CD4-positive, CD25-positive, alpha-beta regulatory T cell (primary cell): ENCODE measurements around the gene SRP68. TPM values are rescaled to one million over a fixed set of nuclear protein-coding genes. Genes with fewer than 3 reads are reported as not detected.
"Not testable (repeated sequence)": the region's sequence is repeated elsewhere in the genome, so short reads cannot be mapped to it uniquely, and the experiment has no call there.

Experiments
- ATAC-seq, 2 donors: fragments of 150-1000 bp; cut with Tn5 transposase; one replicate each; pipeline ENCODE4 v1.10.0; 2021; ENCODE audit warnings: low read depth in 2 of 2, moderate number of reproducible peaks in 2 of 2, moderate library complexity in 1 of 2
- DNase-seq, 3 donors: peaks; one replicate each; pipeline versions ENCODE4 v3.0.0 to v3.0.0-alpha.2; 2012 to 2022; ENCODE audit warnings: mixed read lengths in 1 of 3
- H3K27ac ChIP-seq: one replicate; pipeline ENCODE4 v1.7.0; 2013; ENCODE audit warnings: mild to moderate bottlenecking, low read length; ENCODE audit not compliant: insufficient read depth, poor library complexity, severe bottlenecking
- H3K27me3 ChIP-seq: one replicate; pipeline ENCODE4 v1.7.0; 2013; ENCODE audit warnings: low read length; ENCODE audit not compliant: control insufficient read depth, insufficient read depth
- H3K36me3 ChIP-seq: one replicate; pipeline ENCODE4 v1.7.0; 2013; ENCODE audit warnings: mild to moderate bottlenecking, low read length, moderate library complexity; ENCODE audit not compliant: control insufficient read depth, insufficient read depth
- H3K4me1 ChIP-seq: 2 replicates; pipeline ENCODE4 v1.7.0; 2013; ENCODE audit warnings: mild to moderate bottlenecking, low read length; ENCODE audit not compliant: insufficient read depth, control insufficient read depth, poor library complexity, severe bottlenecking
- H3K4me3 ChIP-seq: one replicate; pipeline ENCODE4 v1.7.0; 2013; ENCODE audit warnings: low read depth, mild to moderate bottlenecking, low read length, moderate library complexity
- H3K9me3 ChIP-seq, 2 experiments: 1 replicate in 1 of 2; 2 replicates in 1 of 2; pipeline ENCODE4 v1.7.0; 2013; ENCODE audit warnings: low read length in 2 of 2, mild to moderate bottlenecking in 1 of 2, moderate library complexity in 1 of 2; ENCODE audit not compliant: control insufficient read depth in 2 of 2
- H3K27ac Mint-ChIP-seq, 3 donors: one replicate each; pipeline ENCODE4 v1.8.0; 2020 to 2022; ENCODE audit warnings: mild to moderate bottlenecking in 3 of 3, mixed read lengths in 3 of 3, moderate library complexity in 2 of 3
- H3K27me3 Mint-ChIP-seq: one replicate; pipeline ENCODE4 v1.8.0; 2022; ENCODE audit warnings: mild to moderate bottlenecking, mixed read lengths
- H3K36me3 Mint-ChIP-seq: one replicate; pipeline ENCODE4 v1.8.0; 2020; ENCODE audit warnings: mixed read lengths
- H3K4me1 Mint-ChIP-seq, 4 donors: one replicate each; pipeline ENCODE4 v1.8.0; 2020 to 2022; ENCODE audit warnings: mixed read lengths in 4 of 4, mild to moderate bottlenecking in 1 of 4
- H3K4me3 Mint-ChIP-seq, 4 donors: one replicate each; pipeline ENCODE4 v1.8.0; 2020 to 2022; ENCODE audit warnings: mild to moderate bottlenecking in 4 of 4, mixed read lengths in 4 of 4, moderate library complexity in 3 of 4
- H3K9me3 Mint-ChIP-seq, 7 donors: one replicate each; pipeline ENCODE4 v1.8.0; 2020 to 2022; ENCODE audit warnings: mixed read lengths in 7 of 7, mild to moderate bottlenecking in 3 of 7, moderate library complexity in 2 of 7
- polyA plus RNA-seq, 4 donors: library from polyadenylated mRNA; unstranded; fragments of 300-500 nt; fragmentation: Illumina TruSeq; gene quantifications; one replicate each; pipeline ENCODE4 v1.2.3, GENCODE V29; 2021
- total RNA-seq: library from RNA; stranded (reverse); gene quantifications from one replicate; pipeline ENCODE4 v1.2.3, GENCODE V29; 2022

The SRP68 gene
- total and polyA plus RNA-seq, 5 donors from 2014 or later: 68.8 to 81.0 (median 71.9) TPM

DNA sequence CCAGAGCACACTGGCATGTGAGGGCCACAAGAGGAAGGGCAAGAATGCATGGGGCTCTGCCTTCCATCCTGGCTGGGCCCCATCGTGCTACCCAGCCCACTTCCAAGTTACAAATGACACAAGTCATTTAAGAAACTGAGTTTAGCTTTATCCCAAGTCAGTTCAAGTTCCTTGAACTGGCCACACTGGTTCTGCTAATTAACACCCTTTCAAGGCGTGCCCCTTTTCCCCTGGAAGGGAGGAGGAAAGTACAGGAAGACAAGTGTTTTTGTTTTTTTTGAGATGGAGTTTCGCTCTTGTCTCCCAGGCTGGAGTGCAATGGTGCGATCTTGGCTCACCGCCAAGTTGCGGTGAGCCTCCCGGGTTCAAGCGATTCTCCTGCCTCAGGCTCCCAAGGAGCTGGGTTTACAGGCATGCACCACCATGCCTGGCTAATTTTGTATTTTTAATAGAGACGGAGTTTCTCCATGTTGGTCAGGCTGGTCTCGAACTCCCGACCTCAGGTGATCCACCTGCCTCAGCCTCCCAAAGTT lies 27.8 kb downstream of the SRP68 start:
- H3K9me3 ChIP-seq, H3K27me3 Mint-ChIP-seq, H3K4me1 ChIP-seq, H3K4me3 Mint-ChIP-seq, ATAC-seq, H3K27ac ChIP-seq, H3K27me3 ChIP-seq, DNase-seq, H3K9me3 Mint-ChIP-seq, H3K4me3 ChIP-seq: not testable (repeated sequence)
- H3K27ac Mint-ChIP-seq: peak overlapping the region in 1 of 3 donors; percentile 32
- H3K36me3 Mint-ChIP-seq: peaks cover 51% of the 10 kb centered on the region
- H3K4me1 Mint-ChIP-seq: peaks cover 0 to 14% (median 10%) of the 10 kb centered on the region in 4 donors
- peaks cover 96% of the 10 kb centered on the region for H3K36me3 ChIP-seq

DNA sequence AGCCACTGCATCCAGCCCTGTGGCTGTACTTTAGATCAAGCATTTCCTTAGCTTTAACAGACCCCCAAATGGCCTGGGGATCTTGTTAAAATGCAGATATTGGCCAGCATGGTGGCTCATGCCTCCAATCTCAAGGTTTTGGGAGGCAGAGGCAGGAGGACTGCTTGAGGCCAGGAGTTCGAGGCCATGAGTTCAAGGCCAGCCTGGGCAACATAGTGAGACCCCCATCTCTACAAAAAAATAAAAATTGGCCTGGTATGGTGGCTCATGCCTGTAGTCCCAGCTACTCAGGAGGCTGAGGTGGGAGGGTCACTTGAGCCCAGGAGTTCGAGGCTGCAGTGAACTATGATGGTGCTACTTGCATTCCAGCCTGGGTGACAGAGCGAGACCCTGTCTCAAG lies 29.4 kb downstream of the SRP68 start:
- not testable (repeated sequence) for H3K9me3 Mint-ChIP-seq, H3K27me3 ChIP-seq, H3K4me3 Mint-ChIP-seq, H3K27ac Mint-ChIP-seq, H3K27me3 Mint-ChIP-seq, H3K9me3 ChIP-seq, ATAC-seq, H3K4me3 ChIP-seq, DNase-seq, H3K4me1 Mint-ChIP-seq, H3K27ac ChIP-seq, H3K4me1 ChIP-seq
- H3K36me3 Mint-ChIP-seq: peaks cover 52% of the 10 kb centered on the region
- peaks cover 93% of the 10 kb centered on the region for H3K36me3 ChIP-seq

DNA sequence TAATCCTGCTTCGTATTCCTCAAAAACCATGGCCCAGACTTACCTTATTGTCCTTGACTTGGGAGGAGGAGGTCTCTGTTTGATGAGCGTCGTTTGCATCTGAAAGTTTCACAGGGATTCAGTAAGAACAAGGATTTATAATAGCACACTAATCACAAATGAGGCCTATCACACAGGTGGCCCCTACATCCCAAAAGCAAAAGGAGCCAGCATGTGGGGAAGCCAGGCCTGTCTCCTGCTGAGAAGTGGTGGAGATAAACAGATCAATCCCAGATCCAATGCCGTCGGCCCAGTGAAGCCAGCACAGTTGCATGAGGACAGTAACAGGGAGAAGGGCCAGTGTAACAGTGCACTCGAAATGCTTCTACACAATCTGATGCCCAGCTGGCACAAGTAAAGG lies 31.9 kb downstream of the SRP68 start:
- Histone ChIP-seq H3K9me3 (no peaks in the 10 kb centered on the region), H3K27me3 (no peaks in the 10 kb centered on the region), H3K36me3 (peaks cover 73% of the 10 kb centered on the region), H3K4me1 (no peaks in the 10 kb centered on the region), H3K27ac (no peak overlapping the region), H3K4me3 (no peak overlapping the region)
- H3K9me3 Mint-ChIP-seq: no peaks in the 10 kb centered on the region
- H3K4me1 Mint-ChIP-seq: peaks cover 0 to 2% (median 0%) of the 10 kb centered on the region in 4 donors
- peak overlapping the region; percentile 67 to 75 (median 71) for H3K27ac Mint-ChIP-seq
- no peak overlapping the region for H3K4me3 Mint-ChIP-seq
- H3K27me3 Mint-ChIP-seq: no peaks in the 10 kb centered on the region
- no peak for DNase-seq
- peaks cover 43% of the 10 kb centered on the region for H3K36me3 Mint-ChIP-seq
- no peak for ATAC-seq

DNA sequence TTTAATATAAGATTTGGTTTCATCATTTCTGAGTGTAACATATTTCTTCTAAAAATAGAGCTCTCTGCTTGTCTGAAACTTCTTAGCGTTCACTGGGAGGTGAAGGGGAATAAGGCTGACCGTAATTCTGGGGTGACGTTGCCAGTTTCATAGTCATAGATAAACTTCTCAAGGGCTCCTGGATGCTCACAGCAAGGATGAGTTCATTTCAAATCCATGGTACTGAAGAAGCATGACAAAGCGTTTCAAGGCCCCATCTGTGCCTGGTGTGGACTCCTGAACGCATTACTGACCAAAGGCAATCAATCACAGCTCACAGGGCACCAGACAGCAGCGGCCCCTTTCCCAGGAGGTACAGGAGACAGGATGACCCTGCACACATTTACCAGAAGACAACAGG lies 33.2 kb downstream of the SRP68 start:
- H3K27ac Mint-ChIP-seq: peak overlapping the region in 1 of 3 donors; percentile 43
- no peak overlapping the region for H3K27ac ChIP-seq

DNA sequence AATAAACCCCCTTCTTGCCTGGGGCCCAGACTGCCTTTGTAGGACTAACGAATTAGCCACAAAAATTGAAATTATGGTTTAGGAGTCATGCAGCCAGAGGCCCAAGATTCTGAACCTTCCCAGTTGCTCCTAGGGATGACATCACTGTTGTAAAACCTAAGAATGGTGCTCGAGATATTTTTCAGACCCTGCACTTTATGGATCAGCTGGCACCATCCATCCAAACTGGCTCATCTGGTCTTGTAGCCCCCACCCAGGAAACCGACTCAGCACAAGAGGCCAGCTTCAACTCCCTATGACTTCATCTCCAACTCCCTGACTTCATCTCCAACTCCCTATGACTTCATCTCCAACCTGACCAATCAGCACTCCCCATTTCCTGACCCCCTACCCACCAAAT lies 34.3 kb downstream of the SRP68 start:
- Histone ChIP-seq H3K36me3 (peaks cover 50% of the 10 kb centered on the region), H3K27ac (no peak overlapping the region), H3K4me1 (no peaks in the 10 kb centered on the region), H3K27me3 (no peaks in the 10 kb centered on the region), H3K9me3 (no peaks in the 10 kb centered on the region), H3K4me3 (no peak overlapping the region)
- H3K27me3 Mint-ChIP-seq: no peaks in the 10 kb centered on the region
- peak overlapping the region in 2 of 3 donors; percentile 72 to 83 for H3K27ac Mint-ChIP-seq
- H3K36me3 Mint-ChIP-seq: peaks cover 26% of the 10 kb centered on the region
- no peaks in the 10 kb centered on the region for H3K9me3 Mint-ChIP-seq
- DNase-seq: no peak
- no peak overlapping the region for H3K4me3 Mint-ChIP-seq
- H3K4me1 Mint-ChIP-seq: peaks cover 0 to 4% (median 0%) of the 10 kb centered on the region in 4 donors
- ATAC-seq: no peak

More for the DNA sequence above, 33.2 kb downstream of the SRP68 start:
- H3K4me1 ChIP-seq: no peaks in the 10 kb centered on the region
- H3K4me3 ChIP-seq: no peak overlapping the region
- Mint-ChIP-seq H3K9me3 (no peaks in the 10 kb centered on the region), H3K27me3 (no peaks in the 10 kb centered on the region), H3K4me1 (peaks cover 0 to 4% (median 0%) of the 10 kb centered on the region in 4 donors), H3K36me3 (peaks cover 33% of the 10 kb centered on the region), H3K4me3 (no peak overlapping the region)
- H3K27me3 ChIP-seq: no peaks in the 10 kb centered on the region
- ATAC-seq: no peak
- no peak for DNase-seq
- H3K9me3 ChIP-seq: no peaks in the 10 kb centered on the region
- peaks cover 61% of the 10 kb centered on the region for H3K36me3 ChIP-seq

DNA sequence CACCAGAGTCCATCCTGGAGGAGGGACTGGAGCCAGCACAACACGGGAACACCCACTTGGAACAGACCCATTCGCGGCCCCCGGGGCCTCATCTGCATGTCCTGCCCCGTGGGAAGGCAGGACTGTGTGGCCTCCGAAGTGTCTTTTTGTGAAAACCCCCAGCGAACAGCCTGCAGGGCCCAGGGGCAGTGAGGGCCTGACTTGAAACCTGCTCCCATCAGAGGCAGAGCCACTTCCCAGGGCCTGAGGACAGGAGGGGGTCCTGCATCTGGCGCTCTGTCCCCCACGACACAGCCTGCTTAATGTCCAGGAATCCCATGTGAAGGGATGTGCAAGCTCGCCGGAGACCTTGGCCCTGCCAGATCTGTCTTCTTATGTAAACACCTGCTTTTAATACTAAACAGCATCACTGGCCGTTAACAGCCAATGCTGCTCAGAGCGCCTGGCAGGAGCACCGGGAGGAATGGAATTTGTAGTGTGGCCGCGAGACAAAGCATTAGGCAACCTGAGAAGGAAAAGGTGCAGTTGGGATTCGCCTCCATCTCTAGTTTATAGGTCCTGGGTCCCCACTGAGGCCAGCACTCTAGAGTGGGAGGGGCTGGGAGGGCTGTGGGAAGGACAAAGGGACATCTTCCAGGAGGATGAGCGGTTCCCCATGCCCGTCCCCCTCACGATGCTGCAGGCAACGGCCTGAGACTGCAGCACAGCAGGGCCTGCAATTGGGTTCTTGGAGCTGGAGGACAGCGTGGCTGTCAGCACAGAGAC lies 35.6 kb downstream of the SRP68 start:
- Histone ChIP-seq H3K9me3 (no peaks in the 10 kb centered on the region), H3K27ac (no peak overlapping the region), H3K27me3 (no peaks in the 10 kb centered on the region), H3K4me3 (no peak overlapping the region), H3K36me3 (peaks cover 38% of the 10 kb centered on the region), H3K4me1 (no peaks in the 10 kb centered on the region)
- peak overlapping the region in 2 of 3 donors; percentile 15 to 87 for H3K27ac Mint-ChIP-seq
- H3K4me3 Mint-ChIP-seq: no peak overlapping the region
- peaks cover 0 to 8% (median 0%) of the 10 kb centered on the region in 4 donors for H3K4me1 Mint-ChIP-seq
- no peaks in the 10 kb centered on the region for H3K27me3 Mint-ChIP-seq
- ATAC-seq: no peak
- peaks cover 26% of the 10 kb centered on the region for H3K36me3 Mint-ChIP-seq
- peaks cover 0 to 2% (median 0%) of the 10 kb centered on the region in 7 donors for H3K9me3 Mint-ChIP-seq
- DNase-seq: no peak

DNA sequence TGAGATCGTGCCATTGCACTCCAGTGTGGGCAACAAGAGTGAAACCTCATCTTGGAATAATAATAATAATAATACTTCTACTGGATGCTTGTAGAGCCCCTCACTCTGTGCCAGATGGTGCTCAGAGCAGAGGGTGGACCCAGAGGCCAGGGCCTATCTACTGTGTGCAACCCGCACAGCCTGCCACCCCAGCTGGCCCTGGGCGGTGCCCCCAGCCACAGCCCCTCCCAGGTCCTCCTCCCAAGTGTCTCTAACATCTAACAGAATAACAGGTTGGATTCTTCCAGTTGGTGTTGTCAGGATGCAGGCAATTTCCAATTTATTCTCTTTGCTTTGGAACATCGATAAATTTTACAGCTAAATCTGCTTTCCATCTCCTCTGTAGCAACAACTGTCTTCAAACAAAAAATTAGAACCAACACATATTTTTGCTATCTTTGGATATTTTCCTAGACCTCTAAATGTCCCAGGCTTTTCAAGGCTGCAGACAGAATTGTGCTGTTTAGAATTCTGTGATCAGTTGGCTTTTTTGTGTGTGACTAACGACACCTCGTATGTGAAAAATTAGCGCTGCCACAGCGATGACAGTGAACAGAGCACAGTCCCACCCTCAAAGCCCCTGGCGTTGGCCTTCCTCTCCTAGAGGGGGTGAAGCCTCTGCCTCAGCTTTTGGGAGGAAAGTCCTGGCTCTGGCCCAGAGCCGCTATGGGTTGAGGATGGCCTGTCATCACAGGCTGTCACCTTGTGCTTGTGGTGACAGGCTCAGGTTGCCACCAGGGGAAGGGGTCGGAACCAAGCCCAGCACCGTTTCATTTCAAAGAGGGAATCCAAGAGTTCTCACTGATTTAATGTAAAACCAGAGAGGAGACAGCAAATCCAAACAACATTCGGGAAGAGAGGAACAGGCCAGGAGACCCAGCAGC lies 37.6 kb downstream of the SRP68 start:
- H3K27ac Mint-ChIP-seq: peak overlapping the region in 1 of 3 donors; percentile 40
- no peaks in the 10 kb centered on the region for H3K27me3 Mint-ChIP-seq
- peaks cover 0 to 2% (median 0%) of the 10 kb centered on the region in 7 donors for H3K9me3 Mint-ChIP-seq
- Histone ChIP-seq H3K36me3 (peaks cover 18% of the 10 kb centered on the region), H3K27me3 (no peaks in the 10 kb centered on the region), H3K27ac (no peak overlapping the region), H3K4me1 (peaks cover 8% of the 10 kb centered on the region), H3K9me3 (no peaks in the 10 kb centered on the region), H3K4me3 (no peak overlapping the region)
- DNase-seq (no peak), ATAC-seq (no peak)
- peaks cover 2 to 18% (median 3%) of the 10 kb centered on the region in 4 donors for H3K4me1 Mint-ChIP-seq
- peaks cover 18% of the 10 kb centered on the region for H3K36me3 Mint-ChIP-seq
- no peak overlapping the region for H3K4me3 Mint-ChIP-seq
